Measurements from ENCODE around the gene SDK1.

DNA sequence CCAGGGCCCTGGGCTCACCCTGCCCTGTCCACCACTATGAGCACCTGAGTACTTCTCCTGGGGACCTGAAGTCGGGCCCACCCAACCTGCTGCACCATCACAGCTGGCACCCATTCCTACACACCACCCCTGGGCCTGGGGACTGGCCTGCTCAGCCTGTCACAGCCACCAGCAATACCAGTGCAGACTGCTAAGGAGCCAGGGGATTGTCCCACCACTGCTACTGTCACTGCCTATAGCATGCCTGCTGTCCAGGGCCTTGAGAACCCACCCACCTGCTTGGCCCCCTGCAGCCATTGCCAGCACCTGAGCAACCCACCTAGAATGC is 756.2 kb downstream of the SDK1 start:
- TF ChIP-seq CTCF (IDR thresholded peaks at IDR 0.05 in 4 of 5, conservative IDR thresholded peaks at IDR 0.05 in 1 of 5) (no peak), POLR2A (IDR thresholded peaks at IDR 0.05) (no peak)
